ENCODE measurements around the gene CEP128.

- TF ChIP-seq YY1 (IDR thresholded peaks at IDR 0.05; ENCODE audit: insufficient read depth, insufficient read length) = no peak
- TF ChIP-seq ZNF274 (IDR thresholded peaks at IDR 0.05; ENCODE audit: low read depth, low read length) = no peak
- TF ChIP-seq SUZ12 (IDR thresholded peaks at IDR 0.05; ENCODE audit: extremely low read depth, insufficient read depth, insufficient read length) = no peak
Observed at GRCh38 chr14:80679273-80679672, 262.3 kb downstream of the CEP128 start.
